ENCODE results near the gene COX17.
A peak's percentile ranks its signal among the peaks of the same experiment; 100 is the strongest.
"Not testable (repeated sequence)": the region's sequence is repeated elsewhere in the genome, so short reads cannot be mapped to it uniquely, and the experiment has no call there.

COX17 gene

GRCh38 chr3:119676771-119677640, at the start of gene COX17:
Gene COX17, minus strand, starts transcription at chr3:119677406. Its CDS starts 96 bp downstream, at chr3:119677310.
- DNase-seq (ENCODE audit: low spot score): peak; percentile 98

- no peak for DNase-seq (ENCODE audit: low spot score)
These were observed 49.7 kb upstream of the COX17 start for GRCh38 chr3:119726909-119727308.

GRCh38 chr3:119723022-119723421, 45.8 kb upstream of the COX17 start:
- DNase-seq (ENCODE audit: low spot score): no peak

GRCh38 chr3:119717520-119717919, 40.3 kb upstream of the COX17 start:
- DNase-seq (ENCODE audit: low spot score): no peak

- DNase-seq (ENCODE audit: low spot score): no peak
These were observed 39.8 kb upstream of the COX17 start for GRCh38 chr3:119716998-119717397.

- DNase-seq (ENCODE audit: low spot score): no peak
These were observed 37.9 kb upstream of the COX17 start for GRCh38 chr3:119715105-119715504.

GRCh38 chr3:119703820-119704531, 26.8 kb upstream of the COX17 start:
- DNase-seq (ENCODE audit: low spot score): no peak

GRCh38 chr3:119702530-119703527, 25.6 kb upstream of the COX17 start, which contains the start of gene CFAP91:
Gene CFAP91, plus strand, starts transcription at chr3:119703022. Its CDS starts 77 bp downstream, at chr3:119703099.
- DNase-seq (ENCODE audit: low spot score): peak; percentile 86

GRCh38 chr3:119700920-119701734, 23.9 kb upstream of the COX17 start:
- DNase-seq (ENCODE audit: low spot score): no peak

GRCh38 chr3:119700269-119700919, 23.2 kb upstream of the COX17 start:
- peak; percentile 70 for DNase-seq (ENCODE audit: low spot score)

- DNase-seq (ENCODE audit: low spot score): no peak
These were observed 20.2 kb upstream of the COX17 start for GRCh38 chr3:119697394-119697793.

GRCh38 chr3:119695480-119695879, 18.3 kb upstream of the COX17 start:
- no peak for DNase-seq (ENCODE audit: low spot score)

GRCh38 chr3:119690043-119690656, 12.9 kb upstream of the COX17 start:
- DNase-seq (ENCODE audit: low spot score): no peak

GRCh38 chr3:119683421-119683820, 6.2 kb upstream of the COX17 start:
- no peak for DNase-seq (ENCODE audit: low spot score)

- peak; percentile 23 for DNase-seq (ENCODE audit: low spot score)
These were observed 4.1 kb upstream of the COX17 start for GRCh38 chr3:119681279-119681678.

- DNase-seq (ENCODE audit: low spot score): no peak
These were observed 2.7 kb upstream of the COX17 start for GRCh38 chr3:119679874-119680273.

GRCh38 chr3:119678209-119678608, 1.0 kb upstream of the COX17 start:
- DNase-seq (ENCODE audit: low spot score): not testable (repeated sequence)

GRCh38 chr3:119677641-119677934, 382 bp upstream of the COX17 start:
- DNase-seq (ENCODE audit: low spot score): no peak

GRCh38 chr3:119676020-119676419, 1.2 kb downstream of the COX17 start:
- no peak for DNase-seq (ENCODE audit: low spot score)

GRCh38 chr3:119675188-119675874, 1.9 kb downstream of the COX17 start:
- no peak for DNase-seq (ENCODE audit: low spot score)

Data from CD4-positive, alpha-beta T cell treated with Interleukin-2 at 100 ng/mL for 4 hours (primary cell).